Body of pancreas (tissue), 4 donors: ENCODE results near the gene XPO6.

ENCODE experiments used
- CTCF ChIP-seq, 7 experiments: fragments of 450-650 bp in 4 of 7; fragments of 200-600 bp in 3 of 7; sonication (generic) in 3 of 7; IDR thresholded peaks; one replicate each; pipeline ENCODE4 v1.5.1; 2016 to 2019; ENCODE audit warnings: antibody characterized with exemption in 7 of 7
- POLR2A ChIP-seq, 3 donors: fragments of 450-650 bp; IDR thresholded peaks; one replicate each; pipeline ENCODE4 v1.6.1; 2016; ENCODE audit warnings: antibody characterized with exemption in 3 of 3, mild to moderate bottlenecking in 2 of 3

- TF ChIP-seq CTCF (IDR thresholded peaks at IDR 0.05) (no peak), POLR2A (IDR thresholded peaks at IDR 0.05) (no peak)
Observed at GRCh38 chr16:28182801-28183200, 29.0 kb downstream of the XPO6 start.
